Fibroblast of lung (primary cell): ENCODE measurements around the gene TCF7L1. TPM values are rescaled to one million over a fixed set of nuclear protein-coding genes. Genes with fewer than 3 reads are reported as not detected.

ENCODE experiments used
- DNase-seq, 2 donors: peaks; one replicate each; pipeline versions ENCODE4 v3.0.0 to v3.0.0-alpha.2; 2010; ENCODE audit warnings: low read depth in 2 of 2
- H2AFZ ChIP-seq: 2 replicates; pipeline ENCODE4 v1.5.1; 2012; ENCODE audit warnings: low read length, control low read depth, inconsistent platforms
- H3K27ac ChIP-seq: 2 replicates; pipeline ENCODE4 v1.5.1; 2011; ENCODE audit warnings: low read length, control low read depth; ENCODE audit not compliant: insufficient read depth
- H3K27me3 ChIP-seq: 2 replicates; pipeline ENCODE4 v1.5.1; 2011; ENCODE audit warnings: mild to moderate bottlenecking, low read length; ENCODE audit not compliant: control insufficient read depth, insufficient read depth
- H3K36me3 ChIP-seq: 2 replicates; pipeline ENCODE4 v1.5.1; 2011; ENCODE audit warnings: low read length; ENCODE audit not compliant: control insufficient read depth, insufficient read depth
- H3K4me1 ChIP-seq: 2 replicates; pipeline ENCODE4 v1.5.1; 2011; ENCODE audit warnings: low read length; ENCODE audit not compliant: control insufficient read depth, insufficient read depth; ENCODE audit errors: extremely low read depth
- H3K4me2 ChIP-seq: 2 replicates; pipeline ENCODE4 v1.5.1; 2011; ENCODE audit warnings: low read length, control low read depth; ENCODE audit not compliant: insufficient read depth; ENCODE audit errors: extremely low read depth
- H3K4me3 ChIP-seq, 4 experiments: fragments of 200-600 bp in 1 of 4; sonication (generic) in 1 of 4; replicated peaks in 1 of 4; 2 replicates each; pipeline ENCODE4 v1.5.1; 2011 to 2016; ENCODE audit warnings: low read length in 4 of 4, low read depth in 3 of 4, mild to moderate bottlenecking in 3 of 4, control low read depth in 2 of 4, inconsistent platforms in 1 of 4, mixed read lengths in 1 of 4; ENCODE audit not compliant: insufficient read depth in 1 of 4; ENCODE audit errors: control extremely low read depth in 1 of 4
- H3K79me2 ChIP-seq: 2 replicates; pipeline ENCODE4 v1.5.1; 2012; ENCODE audit warnings: mild to moderate bottlenecking, low read length, inconsistent platforms; ENCODE audit not compliant: control insufficient read depth, insufficient read depth
- H3K9ac ChIP-seq: 2 replicates; pipeline ENCODE4 v1.5.1; 2011; ENCODE audit warnings: mild to moderate bottlenecking, low read length, control low read depth; ENCODE audit not compliant: insufficient read depth
- H3K9me3 ChIP-seq: 2 replicates; pipeline ENCODE4 v1.5.1; 2012; ENCODE audit warnings: low read depth, low read length; ENCODE audit not compliant: control insufficient read depth, insufficient read depth
- H4K20me1 ChIP-seq: 2 replicates; pipeline ENCODE4 v1.5.1; 2011; ENCODE audit warnings: low read length; ENCODE audit not compliant: control insufficient read depth, insufficient read depth; ENCODE audit errors: extremely low read depth
- CTCF ChIP-seq, 2 donors: IDR thresholded peaks in 1 of 2; conservative IDR thresholded peaks in 1 of 2; 1 replicate in 1 of 2; 2 replicates in 1 of 2; pipeline ENCODE4 v1.5.1; 2011 to 2012; ENCODE audit warnings: low read length in 2 of 2, control low read depth in 1 of 2, inconsistent platforms in 1 of 2, low read depth in 1 of 2, mild to moderate bottlenecking in 1 of 2
- EZH2 ChIP-seq: IDR thresholded peaks from 2 replicates; pipeline ENCODE4 v1.5.1; 2012; ENCODE audit warnings: low read length, control low read depth, mild to moderate bottlenecking; ENCODE audit errors: missing control alignments
- polyA plus RNA-seq, 2 donors: library from polyadenylated mRNA; depleted of rRNA in 1 of 2; stranded (reverse) in 1 of 2; unstranded in 1 of 2; fragments of >200 nt; gene quantifications; 2 replicates each; pipeline ENCODE4 v1.2.1, GENCODE V29; 2011 to 2012; ENCODE audit warnings: missing spikeins in 1 of 2
- total RNA-seq: library from RNA; depleted of rRNA; stranded (reverse); fragments of >200 nt; gene quantifications from 2 replicates; pipeline ENCODE4 v1.2.1, GENCODE V29; 2014

Gene TCF7L1
- total and polyA plus RNA-seq, 2 donors (not counting 1 experiment from before 2014, with no cell fraction given), result 0.83 to 1.5 TPM

DNA sequence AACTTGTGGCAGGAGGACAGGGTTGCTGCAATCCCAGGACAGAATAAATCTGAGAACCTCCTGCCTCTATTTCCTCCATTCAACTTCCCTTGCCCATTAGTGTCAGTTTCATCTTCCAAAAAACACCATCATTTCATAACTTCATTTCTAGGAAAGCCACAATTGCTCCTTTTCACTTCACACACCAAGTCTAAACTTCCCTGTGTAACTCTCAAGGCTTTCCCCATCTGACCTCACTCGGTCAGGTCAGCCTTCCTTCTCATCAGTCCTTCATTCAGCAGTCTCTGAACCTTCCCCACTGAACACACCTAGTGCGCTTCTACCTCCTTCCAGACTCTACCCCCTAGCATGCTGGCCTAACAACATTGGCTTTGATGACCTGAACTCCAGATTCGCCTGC lies 35.8 kb downstream of the TCF7L1 start:
- Histone ChIP-seq H3K27me3 (no peaks in the 10 kb centered on the region), H4K20me1 (no peaks in the 10 kb centered on the region), H3K4me2 (no peak overlapping the region), H3K36me3 (no peaks in the 10 kb centered on the region), H3K4me3 (no peak overlapping the region), H3K79me2 (no peaks in the 10 kb centered on the region), H2AFZ (no peak overlapping the region), H3K9ac (no peak overlapping the region), H3K27ac (no peak overlapping the region), H3K4me1 (no peaks in the 10 kb centered on the region), H3K9me3 (no peaks in the 10 kb centered on the region)
- no peak for DNase-seq
- TF ChIP-seq EZH2 (no peak), CTCF (conservative IDR thresholded peaks at IDR 0.05 in 1 of 2, IDR thresholded peaks at IDR 0.05 in 1 of 2; ENCODE audit: low read depth in 1 of 2, low read length in 2 of 2) (no peak)

GRCh38 chr2:85169581-85169980 lies 36.4 kb downstream of the TCF7L1 start:
- H3K36me3 ChIP-seq, result no peaks in the 10 kb centered on the region
- no peak overlapping the region for H3K27ac ChIP-seq
- no peak for TF ChIP-seq EZH2
- H3K4me3 ChIP-seq, result no peak overlapping the region
- no peaks in the 10 kb centered on the region for H3K27me3 ChIP-seq
- H3K4me1 ChIP-seq, result no peaks in the 10 kb centered on the region
- no peaks in the 10 kb centered on the region for H4K20me1 ChIP-seq
- no peak overlapping the region for H3K4me2 ChIP-seq
- H3K9ac ChIP-seq, result no peak overlapping the region
- DNase-seq, result no peak
- H3K79me2 ChIP-seq, result no peaks in the 10 kb centered on the region
- H2AFZ ChIP-seq, result no peak overlapping the region
- no peaks in the 10 kb centered on the region for H3K9me3 ChIP-seq

DNA sequence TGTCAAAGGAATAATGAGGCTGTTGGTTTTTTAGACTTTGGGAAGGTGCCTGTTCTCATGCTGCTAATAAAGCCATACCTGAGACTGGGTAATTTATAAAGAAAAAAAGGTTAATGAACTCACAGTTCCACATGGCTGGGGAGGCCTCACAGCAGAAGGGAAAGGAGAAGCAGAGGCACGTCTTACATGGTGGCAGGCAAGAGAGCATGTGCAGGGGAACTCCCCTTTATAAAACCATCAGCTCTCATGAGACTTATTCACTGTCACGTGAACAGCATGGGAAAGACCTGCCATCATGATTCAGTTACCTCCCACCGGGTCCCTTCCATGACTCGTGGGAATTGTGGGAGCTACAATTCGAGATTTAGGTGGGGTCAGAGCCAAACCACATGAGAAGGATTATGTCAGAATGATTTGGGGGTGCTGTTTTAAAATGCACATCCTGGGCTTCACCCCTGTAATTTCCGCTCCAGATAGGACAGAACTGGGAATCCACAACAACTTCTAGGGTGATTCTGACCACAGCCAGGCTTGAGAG lies 37.8 kb downstream of the TCF7L1 start:
- Histone ChIP-seq H3K9ac (no peak overlapping the region), H3K79me2 (no peaks in the 10 kb centered on the region)

More for the DNA sequence above, 37.8 kb downstream of the TCF7L1 start:
- Histone ChIP-seq H3K36me3 (no peaks in the 10 kb centered on the region), H3K9me3 (no peaks in the 10 kb centered on the region), H2AFZ (no peak overlapping the region), H3K4me2 (no peak overlapping the region), H4K20me1 (no peaks in the 10 kb centered on the region), H3K4me1 (peaks cover 6% of the 10 kb centered on the region), H3K27me3 (no peaks in the 10 kb centered on the region), H3K4me3 (no peak overlapping the region), H3K27ac (no peak overlapping the region)
- TF ChIP-seq CTCF (conservative IDR thresholded peaks at IDR 0.05 in 1 of 2, IDR thresholded peaks at IDR 0.05 in 1 of 2; ENCODE audit: low read depth in 1 of 2, low read length in 2 of 2) (no peak), EZH2 (no peak)
- DNase-seq, result no peak
